PC-9 (cell line): ENCODE results near the gene LMLN.

ENCODE experiments used
- CTCF ChIP-seq: fragments of 200-600 bp; sonication (generic); conservative IDR thresholded peaks from 2 replicates; pipeline ENCODE4 v1.6.1; 2017; ENCODE audit warnings: mixed run types, antibody characterized with exemption, mild to moderate bottlenecking, moderate library complexity
- EZH2 ChIP-seq: fragments of 200-600 bp; sonication (generic); IDR thresholded peaks from 2 replicates; pipeline ENCODE4 v1.8.0; 2017; ENCODE audit warnings: antibody characterized with exemption, low read depth

- no peak for TF ChIP-seq CTCF
- no peak for TF ChIP-seq EZH2
Measured at GRCh38 chr3:197949191-197949777, 10.7 kb upstream of the LMLN start.
